BE2C (cell line): ENCODE measurements around the gene MCAT.

ENCODE experiments used
- DNase-seq: peaks from one replicate; pipeline ENCODE4 v3.0.0-alpha.2; 2020
- H3K27me3 ChIP-seq: fragments of 250-450 bp; sonication (Bioruptor Pico); 2 replicates; pipeline ENCODE4 v1.5.1; 2020; ENCODE audit warnings: mild to moderate bottlenecking
- H3K36me3 ChIP-seq: fragments of 250-450 bp; sonication (Bioruptor Pico); 2 replicates; pipeline ENCODE4 v1.5.1; 2020; ENCODE audit warnings: mild to moderate bottlenecking
- H3K4me1 ChIP-seq: fragments of 250-450 bp; sonication (Bioruptor Pico); 2 replicates; pipeline ENCODE4 v1.5.1; 2020
- H3K4me3 ChIP-seq: 2 replicates; pipeline ENCODE4 v1.5.1; 2011; ENCODE audit warnings: low read depth, low read length
- H3K9me3 ChIP-seq: fragments of 250-450 bp; sonication (Bioruptor Pico); 2 replicates; pipeline ENCODE4 v1.5.1; 2020
- CTCF ChIP-seq: IDR thresholded peaks from 2 replicates; pipeline ENCODE4 v1.5.1; 2012; ENCODE audit warnings: mild to moderate bottlenecking, low read depth, low read length

MCAT gene

GRCh38 chr22:43169310-43170130, 26.3 kb upstream of the MCAT start:
- Histone ChIP-seq H3K4me1 (no peaks in the 10 kb centered on the region), H3K9me3 (no peaks in the 10 kb centered on the region), H3K27me3 (no peaks in the 10 kb centered on the region), H3K36me3 (peaks cover 69% of the 10 kb centered on the region), H3K4me3 (no peak overlapping the region)
- TF ChIP-seq CTCF: no peak
- DNase-seq: no peak

- DNase-seq: no peak
- H3K4me3 ChIP-seq: no peak overlapping the region
- no peaks in the 10 kb centered on the region; the same call in 1 of the 2 replicates for H3K4me1 ChIP-seq
- no peaks in the 10 kb centered on the region for H3K27me3 ChIP-seq
- no peaks in the 10 kb centered on the region for H3K9me3 ChIP-seq
- H3K36me3 ChIP-seq: peaks cover 60% of the 10 kb centered on the region
- no peak for TF ChIP-seq CTCF
Observed at GRCh38 chr22:43168471-43169309, 25.5 kb upstream of the MCAT start.

- Histone ChIP-seq H3K27me3 (no peaks in the 10 kb centered on the region), H3K9me3 (no peaks in the 10 kb centered on the region), H3K36me3 (peaks cover 51% of the 10 kb centered on the region), H3K4me1 (no peaks in the 10 kb centered on the region; the same call in 1 of the 2 replicates), H3K4me3 (no peak overlapping the region)
- no peak for TF ChIP-seq CTCF
- DNase-seq: no peak
Observed at GRCh38 chr22:43167001-43167589, 23.9 kb upstream of the MCAT start.

- no peak for TF ChIP-seq CTCF
- Histone ChIP-seq H3K27me3 (no peaks in the 10 kb centered on the region), H3K4me3 (no peak overlapping the region), H3K36me3 (peaks cover 43% of the 10 kb centered on the region), H3K9me3 (no peaks in the 10 kb centered on the region), H3K4me1 (no peaks in the 10 kb centered on the region; the same call in 1 of the 2 replicates)
- DNase-seq: no peak
Observed at GRCh38 chr22:43166132-43166930, 23.1 kb upstream of the MCAT start.

- H3K4me1 ChIP-seq: no peaks in the 10 kb centered on the region; the same call in 1 of the 2 replicates
- H3K4me3 ChIP-seq: no peak overlapping the region
- no peaks in the 10 kb centered on the region for H3K27me3 ChIP-seq
- H3K9me3 ChIP-seq: no peaks in the 10 kb centered on the region
- peaks cover 34% of the 10 kb centered on the region for H3K36me3 ChIP-seq
- DNase-seq: no peak
- no peak for TF ChIP-seq CTCF
Observed at GRCh38 chr22:43164636-43165035, 21.4 kb upstream of the MCAT start.
